IMR-90 (cell line): ENCODE measurements around the gene GDNF. TPM values are rescaled to one million over a fixed set of nuclear protein-coding genes. Genes with fewer than 3 reads are reported as not detected.

Experiments
- ATAC-seq: fragments of 200-7000 bp; cut with Tn5 transposase; 2 replicates; pipeline ENCODE4 v1.9.1; 2020; ENCODE audit warnings: low read depth, mild to moderate bottlenecking, moderate library complexity
- BruUV-seq: library from RNA; stranded (reverse); fragments of 400-500 nt; replicated peaks from 2 replicates; lab custom pipeline; 2021; lab: Mats Ljungman, UMichigan
- CTCF ChIA-PET: fragments of 300-600 bp; formaldehyde crosslinking; extraction: SDS; loops from one replicate; lab custom pipeline; 2021; ENCODE audit warnings: antibody characterized with exemption; lab: Yijun Ruan, JAX
- POLR2A ChIA-PET: fragments of 300-600 bp; sonication (Branson Sonifier 250); formaldehyde crosslinking; loops from one replicate; lab custom pipeline; 2022; ENCODE audit warnings: antibody characterized with exemption; ENCODE audit not compliant: unreplicated experiment; lab: Charles Lee
- DNase-seq: peaks from one replicate; pipeline ENCODE4 v3.0.0; 2013
- H2AFZ ChIP-seq: replicated peaks from 2 replicates; pipeline ENCODE3; 2013; ENCODE audit warnings: low read length, mild to moderate bottlenecking; ENCODE audit not compliant: poor library complexity
- H2AK5ac ChIP-seq: 2 replicates; pipeline ENCODE4 v1.6.1; 2013; ENCODE audit warnings: low read depth, low read length, inconsistent platforms
- H2AK9ac ChIP-seq: replicated peaks from 2 replicates; pipeline ENCODE3; 2013; ENCODE audit warnings: mild to moderate bottlenecking, low read depth, low read length, moderate library complexity; ENCODE audit not compliant: poor library complexity
- H2BK120ac ChIP-seq: 2 replicates; pipeline ENCODE4 v1.6.1; 2013; ENCODE audit warnings: low read depth, low read length, inconsistent platforms
- H2BK15ac ChIP-seq: 3 replicates; pipeline ENCODE4 v1.6.1; 2013; ENCODE audit warnings: low read depth, low read length, inconsistent platforms
- H2BK20ac ChIP-seq: 2 replicates; pipeline ENCODE4 v1.6.1; 2013; ENCODE audit warnings: low read depth, mild to moderate bottlenecking, inconsistent platforms, low read length, moderate library complexity
- H2BK5ac ChIP-seq: 2 replicates; pipeline ENCODE4 v1.6.1; 2013; ENCODE audit warnings: mild to moderate bottlenecking, low read depth, low read length, inconsistent platforms; ENCODE audit not compliant: poor library complexity, severe bottlenecking
- H3K14ac ChIP-seq: replicated peaks from 2 replicates; pipeline ENCODE4 v1.6.1; 2013; ENCODE audit warnings: low read depth, low read length, inconsistent platforms
- H3K18ac ChIP-seq: 2 replicates; pipeline ENCODE4 v1.6.1; 2013; ENCODE audit warnings: low read depth, low read length, control low read depth
- H3K23ac ChIP-seq: 2 replicates; pipeline ENCODE4 v1.6.1; 2013; ENCODE audit warnings: low read depth, low read length, inconsistent platforms
- H3K27ac ChIP-seq: 2 replicates; pipeline ENCODE4 v1.5.1; 2013; ENCODE audit warnings: mild to moderate bottlenecking, control low read depth, low read length; ENCODE audit not compliant: insufficient read depth
- H3K27me3 ChIP-seq: 2 replicates; pipeline ENCODE4 v1.6.1; 2013; ENCODE audit warnings: low read length; ENCODE audit not compliant: control insufficient read depth, insufficient read depth
- H3K36me3 ChIP-seq: 2 replicates; pipeline ENCODE4 v1.6.1; 2013; ENCODE audit warnings: low read length, mixed read lengths; ENCODE audit not compliant: control insufficient read depth, insufficient read depth
- H3K4ac ChIP-seq: 2 replicates; pipeline ENCODE4 v1.6.1; 2013; ENCODE audit warnings: low read depth, low read length, inconsistent platforms
- H3K4me1 ChIP-seq: 2 replicates; pipeline ENCODE4 v1.6.1; 2013; ENCODE audit warnings: low read length, mixed read lengths; ENCODE audit not compliant: control insufficient read depth, insufficient read depth
- H3K4me2 ChIP-seq: 2 replicates; pipeline ENCODE4 v1.6.1; 2013; ENCODE audit warnings: low read depth, mild to moderate bottlenecking, control low read depth, low read length, moderate library complexity
- H3K4me3 ChIP-seq: 2 replicates; pipeline ENCODE4 v1.5.1; 2013; ENCODE audit warnings: low read depth, mild to moderate bottlenecking, control low read depth, low read length, moderate library complexity; ENCODE audit not compliant: insufficient read depth
- H3K56ac ChIP-seq: 2 replicates; pipeline ENCODE4 v1.6.1; 2013; ENCODE audit warnings: low read length, inconsistent platforms; ENCODE audit not compliant: insufficient read depth; ENCODE audit errors: extremely low read depth
- H3K79me1 ChIP-seq, 2 experiments: 2 replicates each; pipeline ENCODE4 v1.6.1; 2013; ENCODE audit warnings: low read length in 2 of 2, inconsistent platforms in 1 of 2, low read depth in 1 of 2
- H3K9ac ChIP-seq: 2 replicates; pipeline ENCODE4 v1.6.1; 2013; ENCODE audit warnings: low read depth, low read length, control low read depth
- H3K9me1 ChIP-seq: 2 replicates; pipeline ENCODE4 v1.6.1; 2013; ENCODE audit warnings: low read length, inconsistent platforms; ENCODE audit not compliant: insufficient read depth
- H3K9me3 ChIP-seq: 2 replicates; pipeline ENCODE4 v1.6.1; 2013; ENCODE audit warnings: low read length; ENCODE audit not compliant: control insufficient read depth, insufficient read depth
- H4K20me1 ChIP-seq: 2 replicates; pipeline ENCODE4 v1.6.1; 2013; ENCODE audit warnings: low read length, inconsistent platforms; ENCODE audit not compliant: insufficient read depth
- H4K5ac ChIP-seq: 2 replicates; pipeline ENCODE4 v1.6.1; 2013; ENCODE audit warnings: mild to moderate bottlenecking, low read depth, low read length, control low read depth
- H4K8ac ChIP-seq, 2 experiments: 2 replicates each; pipeline ENCODE4 v1.6.1; 2013; ENCODE audit warnings: low read depth in 2 of 2, low read length in 2 of 2, control low read depth in 1 of 2, inconsistent platforms in 1 of 2
- H4K91ac ChIP-seq: 2 replicates; pipeline ENCODE4 v1.6.1; 2013; ENCODE audit warnings: low read depth, low read length, inconsistent platforms; ENCODE audit not compliant: insufficient read depth
- CEBPB ChIP-seq: IDR thresholded peaks from 2 replicates; pipeline ENCODE4 v1.6.1; 2012; ENCODE audit warnings: low read depth, low read length, improper control_type of control experiment
- WGBS, 2 experiments: methylation state at CpG; one replicate each; pipeline versions ENCODE4 v1.1.5 to v1.1.7; 2013; ENCODE audit warnings: missing lambda C conversion rate in 2 of 2; ENCODE audit not compliant: insufficient read length in 1 of 2; ENCODE audit errors: extremely low coverage in 2 of 2; 5-methylcytosine and 5-hydroxymethylcytosine counted together
- dilution Hi-C: fragments of 300-500 bp; cut with HindIII; formaldehyde crosslinking; loops from one replicate; pipeline ENCODE4 v1.14.3; 2018; ENCODE audit warnings: low sequenced_read_pairs; ENCODE audit not compliant: unreplicated experiment
- in situ Hi-C: fragments of 300-500 bp; cut with MboI; formaldehyde crosslinking; loops from 3 replicates; pipeline ENCODE4 v1.14.3; 2019; ENCODE audit warnings: low sequenced_read_pairs, inconsistent platforms, mixed read lengths
- intact Hi-C: fragments of 100-400 bp; cut with micrococcal nuclease; formaldehyde crosslinking; loops from 2 replicates; pipeline ENCODE4 v1.10.0; 2022
- polyA plus RNA-seq, 3 experiments: library from polyadenylated mRNA; depleted of rRNA; stranded (reverse); fragments of >200 nt; gene quantifications; 2 replicates each; pipeline ENCODE4 v1.2.3, GENCODE V29; 2012; ENCODE audit warnings: low replicate concordance in 1 of 3
- total RNA-seq: library from RNA; depleted of rRNA; stranded (reverse); fragments of >200 nt; gene quantifications from 2 replicates; pipeline ENCODE4 v1.2.3, GENCODE V29; 2012
- TF ChIP-seq, protein P1 (sequence below): conservative IDR thresholded peaks from 2 replicates; pipeline ENCODE4 v1.5.1; 2012; ENCODE audit warnings: mild to moderate bottlenecking, low read depth, low read length, improper control_type of control experiment

GDNF gene
- total and polyA plus RNA-seq, 2 of the 4 experiments (the other 2 are of a cell fraction) = 0.18 to 0.82 TPM

DNA sequence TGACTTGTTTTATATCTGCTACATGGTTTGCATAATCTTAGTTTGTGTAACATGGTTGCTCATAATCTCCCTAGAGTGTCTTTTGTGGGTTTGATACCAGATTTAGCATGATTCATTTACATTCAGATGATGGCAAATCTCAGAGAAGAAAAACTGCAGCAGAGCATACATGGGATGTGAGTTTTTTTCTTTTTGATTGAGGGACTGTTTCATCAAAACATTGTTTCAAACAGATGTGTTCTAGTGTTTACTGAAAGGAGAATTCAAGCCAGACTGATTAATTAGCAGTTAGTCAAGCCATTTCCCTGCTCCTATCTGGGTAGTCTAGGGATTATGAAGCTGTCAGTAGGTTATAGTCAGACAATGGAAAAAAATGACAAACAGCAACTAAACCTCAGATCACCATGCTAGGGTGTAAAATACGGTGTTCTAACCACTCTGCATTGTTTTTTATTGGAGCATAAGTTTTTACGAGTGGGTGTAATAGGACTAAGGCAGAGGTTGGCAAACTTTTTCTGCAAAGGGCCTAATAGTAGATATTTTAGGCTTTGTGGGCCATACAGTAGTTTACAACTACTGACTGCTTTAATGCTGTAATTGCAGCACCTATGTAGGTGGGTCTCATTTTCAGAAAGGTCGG is 10.5 kb upstream of the GDNF start:
- no peak overlapping the region for H2AK9ac ChIP-seq
- dilution Hi-C loops (no loop called here), intact Hi-C loops (no loop called here), in situ Hi-C loops (no loop called here)
- H3K9me1 ChIP-seq = peaks cover 4% of the 10 kb centered on the region; the same call in 1 of the 2 replicates
- TF ChIP-seq, protein P1, sequence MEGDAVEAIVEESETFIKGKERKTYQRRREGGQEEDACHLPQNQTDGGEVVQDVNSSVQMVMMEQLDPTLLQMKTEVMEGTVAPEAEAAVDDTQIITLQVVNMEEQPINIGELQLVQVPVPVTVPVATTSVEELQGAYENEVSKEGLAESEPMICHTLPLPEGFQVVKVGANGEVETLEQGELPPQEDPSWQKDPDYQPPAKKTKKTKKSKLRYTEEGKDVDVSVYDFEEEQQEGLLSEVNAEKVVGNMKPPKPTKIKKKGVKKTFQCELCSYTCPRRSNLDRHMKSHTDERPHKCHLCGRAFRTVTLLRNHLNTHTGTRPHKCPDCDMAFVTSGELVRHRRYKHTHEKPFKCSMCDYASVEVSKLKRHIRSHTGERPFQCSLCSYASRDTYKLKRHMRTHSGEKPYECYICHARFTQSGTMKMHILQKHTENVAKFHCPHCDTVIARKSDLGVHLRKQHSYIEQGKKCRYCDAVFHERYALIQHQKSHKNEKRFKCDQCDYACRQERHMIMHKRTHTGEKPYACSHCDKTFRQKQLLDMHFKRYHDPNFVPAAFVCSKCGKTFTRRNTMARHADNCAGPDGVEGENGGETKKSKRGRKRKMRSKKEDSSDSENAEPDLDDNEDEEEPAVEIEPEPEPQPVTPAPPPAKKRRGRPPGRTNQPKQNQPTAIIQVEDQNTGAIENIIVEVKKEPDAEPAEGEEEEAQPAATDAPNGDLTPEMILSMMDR = no peak
- peak; percentile 53 for TF ChIP-seq CEBPB
- peaks cover 2% of the 10 kb centered on the region; the same call in 1 of the 2 replicates for H3K4me1 ChIP-seq
- no peaks in the 10 kb centered on the region for H3K36me3 ChIP-seq
- no peak overlapping the region for H2AK5ac ChIP-seq
- ChIA-PET POLR2A (no interaction called here), CTCF (no interaction called here)
- no peak overlapping the region for H3K14ac ChIP-seq
- H3K27ac ChIP-seq = no peak overlapping the region
- H2BK5ac ChIP-seq = no peak overlapping the region
- no peak overlapping the region for H3K23ac ChIP-seq
- no peak overlapping the region for H3K4ac ChIP-seq
- H3K27me3 ChIP-seq = no peaks in the 10 kb centered on the region; the same call in 1 of the 2 replicates
- H3K4me2 ChIP-seq = no peak overlapping the region
- no peak overlapping the region for H3K9ac ChIP-seq
- no peak overlapping the region for H2BK20ac ChIP-seq
- WGBS, 2 experiments = no CpG with 5 or more reads among the region's 3 CpGs
- no peaks in the 10 kb centered on the region for H4K20me1 ChIP-seq
- H4K91ac ChIP-seq = no peak overlapping the region
- H3K56ac ChIP-seq = no peak overlapping the region
- no peaks in the 10 kb centered on the region for H3K9me3 ChIP-seq
- ATAC-seq (peak; percentile 40; the same call in 1 of the 2 replicates), DNase-seq (peak; percentile 44)
- no peaks in the 10 kb centered on the region for H3K79me1 ChIP-seq
- H4K5ac ChIP-seq = no peak overlapping the region
- 0 out of 2 replicates have a peak overlapping the region, but pooled peaks have one; percentile 31 for H3K18ac ChIP-seq
- no peak overlapping the region for H4K8ac ChIP-seq
- H3K4me3 ChIP-seq = no peak overlapping the region
- no peak overlapping the region for H2BK15ac ChIP-seq
- no TSS peak for BruUV-seq
- H2BK120ac ChIP-seq = no peak overlapping the region
- no peak overlapping the region for H2AFZ ChIP-seq
